PC-3 (cell line): ENCODE data around the gene PLAGL2. TPM values are rescaled to one million over a fixed set of nuclear protein-coding genes. Genes with fewer than 3 reads are reported as not detected.

Source experiments
- ATAC-seq: fragments of 200-7000 bp; cut with Tn5 transposase; 2 replicates; pipeline ENCODE4 v1.9.1; 2020; ENCODE audit warnings: mild to moderate bottlenecking, moderate library complexity
- BruUV-seq: library from RNA; stranded (reverse); fragments of 400-500 nt; replicated peaks from 2 replicates; lab custom pipeline; 2021; lab: Mats Ljungman, UMichigan
- CTCF ChIA-PET: fragments of 300-600 bp; sonication (Branson Sonifier 250); formaldehyde crosslinking; loops from one replicate; lab custom pipeline; 2022; ENCODE audit warnings: antibody characterized with exemption; lab: Charles Lee
- POLR2A ChIA-PET: fragments of 300-600 bp; sonication (Branson Sonifier 250); formaldehyde crosslinking; loops from one replicate; lab custom pipeline; 2022; ENCODE audit warnings: antibody characterized with exemption; ENCODE audit not compliant: unreplicated experiment; lab: Charles Lee
- DNase-seq: peaks from one replicate; pipeline ENCODE4 v3.0.0-alpha.2; 2015
- H2AFZ ChIP-seq: fragments of 300-600 bp; sonication (generic); 2 replicates; pipeline ENCODE4 v1.6.0; 2016; ENCODE audit warnings: antibody characterized with exemption, low read length
- H3F3A ChIP-seq: fragments of 300-600 bp; sonication (generic); one replicate; pipeline ENCODE4 v1.6.0; 2017; ENCODE audit warnings: antibody characterized with exemption, low read length, control low read depth, mild to moderate bottlenecking; ENCODE audit not compliant: unreplicated experiment
- H3K27ac ChIP-seq: fragments of 300-600 bp; sonication (generic); 2 replicates; pipeline ENCODE4 v1.5.1; 2016; ENCODE audit warnings: mild to moderate bottlenecking, low read length
- H3K27me3 ChIP-seq: fragments of 300-600 bp; sonication (generic); 2 replicates; pipeline ENCODE4 v1.6.1; 2016; ENCODE audit warnings: low read length, mixed read lengths
- H3K36me3 ChIP-seq: fragments of 300-600 bp; sonication (generic); 2 replicates; pipeline ENCODE4 v1.6.1; 2016; ENCODE audit warnings: low read depth, mixed run types, low read length, mixed read lengths
- H3K4me1 ChIP-seq: fragments of 300-600 bp; sonication (generic); 2 replicates; pipeline ENCODE4 v1.5.1; 2016; ENCODE audit warnings: low read length; ENCODE audit not compliant: insufficient read depth
- H3K4me2 ChIP-seq: fragments of 300-600 bp; sonication (generic); 2 replicates; pipeline ENCODE4 v1.6.0; 2016; ENCODE audit warnings: low read length
- H3K4me3 ChIP-seq: fragments of 300-600 bp; sonication (generic); 2 replicates; pipeline ENCODE4 v1.5.1; 2016; ENCODE audit warnings: mild to moderate bottlenecking, low read length, mixed read lengths
- H3K79me2 ChIP-seq: fragments of 300-600 bp; sonication (generic); 2 replicates; pipeline ENCODE4 v1.6.1; 2017; ENCODE audit warnings: low read length, mixed read lengths
- H3K9ac ChIP-seq: fragments of 300-600 bp; sonication (generic); 2 replicates; pipeline ENCODE4 v1.6.0; 2016; ENCODE audit warnings: mild to moderate bottlenecking, low read length
- H3K9me2 ChIP-seq: fragments of 300-600 bp; sonication (generic); replicated peaks from 2 replicates; pipeline ENCODE4 v1.6.1; 2016; ENCODE audit warnings: mixed run types, low read length, mixed read lengths
- H3K9me3 ChIP-seq: fragments of 300-600 bp; sonication (generic); 2 replicates; pipeline ENCODE4 v1.6.1; 2016; ENCODE audit warnings: low read length, mixed read lengths
- H4K20me1 ChIP-seq: fragments of 300-600 bp; sonication (generic); 2 replicates; pipeline ENCODE4 v1.6.1; 2016; ENCODE audit warnings: low read length, mixed read lengths
- EZH2 ChIP-seq: fragments of 300-600 bp; sonication (generic); IDR thresholded peaks from one replicate; pipeline ENCODE4 v1.6.1; 2017; ENCODE audit warnings: antibody characterized with exemption, mild to moderate bottlenecking, low read length; ENCODE audit not compliant: unreplicated experiment
- EZH2phosphoT487 ChIP-seq: fragments of 300-600 bp; sonication (generic); IDR thresholded peaks from 2 replicates; pipeline ENCODE4 v1.6.1; 2018; ENCODE audit warnings: mild to moderate bottlenecking, antibody characterized with exemption, low read length, borderline replicate concordance
- intact Hi-C: fragments of 100-400 bp; cut with micrococcal nuclease; formaldehyde crosslinking; loops from 2 replicates; pipeline ENCODE4 v1.9.0; 2023
- total RNA-seq: library from RNA; depleted of rRNA; stranded (reverse); fragments of >200 nt; gene quantifications from 2 replicates; pipeline ENCODE4 v1.2.3, GENCODE V29; 2014
- TF ChIP-seq, protein P1 (sequence below): fragments of 300-600 bp; sonication (generic); conservative IDR thresholded peaks from 2 replicates; pipeline ENCODE4 v1.5.1; 2017; ENCODE audit warnings: antibody characterized with exemption, low read depth, mild to moderate bottlenecking, low read length

PLAGL2 gene
- total RNA-seq, 1 experiment from 2014 or later = 4.4 TPM

DNA sequence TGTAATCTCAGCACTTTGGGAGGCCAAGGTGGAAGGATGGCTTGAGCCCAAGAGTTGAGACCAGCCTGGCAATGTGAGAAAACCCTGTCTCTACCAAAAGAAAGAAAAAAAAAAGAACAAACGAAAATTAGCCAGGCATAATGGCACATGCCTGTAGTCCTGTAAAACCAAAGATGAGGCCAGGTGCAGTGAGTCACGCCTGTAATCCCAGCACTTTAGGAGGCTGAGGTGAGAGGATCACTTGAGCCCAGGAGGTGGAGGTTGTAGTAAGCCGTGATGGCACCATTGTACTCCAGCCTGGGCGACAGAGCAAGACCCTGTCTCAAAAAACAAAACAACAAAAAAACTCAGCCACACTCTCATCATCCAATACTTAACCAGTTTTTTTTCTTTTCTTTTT lies 37.4 kb upstream of the PLAGL2 start:
- no peaks in the 10 kb centered on the region for H3K9me3 ChIP-seq
- no peaks in the 10 kb centered on the region for H3F3A ChIP-seq
- intact Hi-C loops = no loop called here
- TF ChIP-seq EZH2 (no peak), EZH2phosphoT487 (no peak)
- TF ChIP-seq, protein P1, sequence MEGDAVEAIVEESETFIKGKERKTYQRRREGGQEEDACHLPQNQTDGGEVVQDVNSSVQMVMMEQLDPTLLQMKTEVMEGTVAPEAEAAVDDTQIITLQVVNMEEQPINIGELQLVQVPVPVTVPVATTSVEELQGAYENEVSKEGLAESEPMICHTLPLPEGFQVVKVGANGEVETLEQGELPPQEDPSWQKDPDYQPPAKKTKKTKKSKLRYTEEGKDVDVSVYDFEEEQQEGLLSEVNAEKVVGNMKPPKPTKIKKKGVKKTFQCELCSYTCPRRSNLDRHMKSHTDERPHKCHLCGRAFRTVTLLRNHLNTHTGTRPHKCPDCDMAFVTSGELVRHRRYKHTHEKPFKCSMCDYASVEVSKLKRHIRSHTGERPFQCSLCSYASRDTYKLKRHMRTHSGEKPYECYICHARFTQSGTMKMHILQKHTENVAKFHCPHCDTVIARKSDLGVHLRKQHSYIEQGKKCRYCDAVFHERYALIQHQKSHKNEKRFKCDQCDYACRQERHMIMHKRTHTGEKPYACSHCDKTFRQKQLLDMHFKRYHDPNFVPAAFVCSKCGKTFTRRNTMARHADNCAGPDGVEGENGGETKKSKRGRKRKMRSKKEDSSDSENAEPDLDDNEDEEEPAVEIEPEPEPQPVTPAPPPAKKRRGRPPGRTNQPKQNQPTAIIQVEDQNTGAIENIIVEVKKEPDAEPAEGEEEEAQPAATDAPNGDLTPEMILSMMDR = no peak
- no peak for DNase-seq
- no peak overlapping the region for H3K9ac ChIP-seq
- H3K79me2 ChIP-seq = no peaks in the 10 kb centered on the region
- H2AFZ ChIP-seq = no peak overlapping the region
- no peak overlapping the region for H3K4me2 ChIP-seq
- H4K20me1 ChIP-seq = no peaks in the 10 kb centered on the region
- no peak for ATAC-seq
- H3K36me3 ChIP-seq = no peaks in the 10 kb centered on the region
- H3K4me1 ChIP-seq = peaks cover 14% of the 10 kb centered on the region
- ChIA-PET POLR2A (no interaction called here), CTCF (no interaction called here)
- H3K4me3 ChIP-seq = no peak overlapping the region
- H3K9me2 ChIP-seq = no peaks in the 10 kb centered on the region
- no peak overlapping the region for H3K27ac ChIP-seq
- H3K27me3 ChIP-seq = no peaks in the 10 kb centered on the region
- BruUV-seq = no TSS peak

DNA sequence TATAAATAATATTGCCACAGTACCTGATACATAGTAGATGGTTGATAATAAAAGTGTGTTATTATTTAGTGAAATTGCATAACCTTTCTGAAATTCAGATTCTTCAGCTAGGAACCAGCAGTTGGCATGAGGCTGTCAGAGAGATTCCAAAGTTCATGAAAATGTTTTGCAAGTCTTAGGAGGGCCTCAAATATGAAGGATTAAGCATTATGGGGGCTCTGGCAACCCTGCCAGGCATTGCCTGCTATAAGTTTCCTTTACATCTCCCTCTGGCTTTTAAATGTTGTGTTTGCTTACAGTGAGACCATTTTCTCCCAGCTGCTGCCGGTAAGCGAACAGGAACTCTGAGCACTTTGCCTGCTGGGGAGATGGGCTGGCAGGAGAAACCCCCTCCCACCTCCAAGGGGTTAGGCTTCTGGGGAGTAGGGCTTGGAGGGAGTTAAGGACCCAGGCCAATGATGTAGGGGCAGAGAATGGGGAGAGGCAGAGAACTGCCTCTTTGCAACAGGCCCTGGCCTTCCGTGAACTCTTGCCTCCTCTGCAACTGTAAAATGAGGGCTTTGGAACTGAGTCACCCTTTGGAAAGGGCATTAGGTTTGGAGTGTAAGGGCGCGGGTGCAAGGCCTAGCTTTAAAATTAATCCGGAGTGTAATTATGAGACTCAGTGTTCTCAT lies 36.7 kb upstream of the PLAGL2 start:
- TF ChIP-seq, protein P1 = no peak
- TF ChIP-seq EZH2 = no peak
- no peak for TF ChIP-seq EZH2phosphoT487
- H3K27me3 ChIP-seq = no peaks in the 10 kb centered on the region
- no peaks in the 10 kb centered on the region for H3K9me3 ChIP-seq
- CTCF ChIA-PET = no interaction called here
- H3K9me2 ChIP-seq = no peaks in the 10 kb centered on the region
- no peaks in the 10 kb centered on the region for H3F3A ChIP-seq
- H3K27ac ChIP-seq = no peak overlapping the region
- H3K4me1 ChIP-seq = peaks cover 20% of the 10 kb centered on the region
- intact Hi-C loops = no loop called here
- no peaks in the 10 kb centered on the region for H4K20me1 ChIP-seq
- H3K36me3 ChIP-seq = no peaks in the 10 kb centered on the region
- no peak overlapping the region for H3K4me2 ChIP-seq
- DNase-seq = no peak
- H3K4me3 ChIP-seq = no peak overlapping the region
- H2AFZ ChIP-seq = no peak overlapping the region; the same call in 1 of the 2 replicates
- no TSS peak for BruUV-seq
- POLR2A ChIA-PET = no interaction called here
- no peak overlapping the region for H3K9ac ChIP-seq
- peak; percentile 36; the same call in 1 of the 2 replicates for ATAC-seq
- H3K79me2 ChIP-seq = no peaks in the 10 kb centered on the region

DNA sequence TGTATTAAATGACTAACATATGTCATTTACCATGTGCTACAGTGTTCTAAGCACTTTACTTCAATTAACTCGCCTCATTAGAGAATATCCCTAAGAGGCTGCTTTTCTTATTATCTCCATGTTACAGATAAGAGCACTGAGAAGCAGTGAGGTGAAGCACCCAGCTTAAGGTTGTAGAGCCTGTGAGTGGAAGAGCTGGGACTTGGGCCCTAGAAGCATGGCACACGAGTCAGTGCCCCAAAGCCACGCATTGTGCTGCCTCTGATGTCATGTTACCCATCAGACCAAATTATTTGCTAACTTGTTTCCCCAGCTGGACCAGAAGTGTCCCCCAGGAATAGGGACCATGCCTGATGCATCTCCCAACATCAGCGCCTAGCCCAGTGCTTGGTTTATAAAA lies 34.3 kb upstream of the PLAGL2 start:
- Histone ChIP-seq H3F3A (no peaks in the 10 kb centered on the region), H2AFZ (no peak overlapping the region), H3K4me1 (peaks cover 20% of the 10 kb centered on the region), H3K9me2 (no peaks in the 10 kb centered on the region), H3K4me3 (no peak overlapping the region), H3K79me2 (no peaks in the 10 kb centered on the region), H3K27me3 (no peaks in the 10 kb centered on the region), H3K9ac (no peak overlapping the region), H3K4me2 (no peak overlapping the region), H3K9me3 (no peaks in the 10 kb centered on the region), H3K27ac (no peak overlapping the region), H4K20me1 (no peaks in the 10 kb centered on the region), H3K36me3 (0 out of 2 replicates have a peak, but pooled peaks cover 3% of the 10 kb centered on the region)
- ChIA-PET POLR2A (no interaction called here), CTCF (no interaction called here)
- DNase-seq = no peak
- ATAC-seq = no peak
- intact Hi-C loops = no loop called here
- BruUV-seq = no TSS peak
- TF ChIP-seq EZH2phosphoT487 (no peak), EZH2 (no peak)
- TF ChIP-seq, protein P1 = no peak
